HUDEP-2 (cell line): ENCODE measurements around the gene MRPS2.

Experiments used
- DNase-seq, 76 experiments: peaks; one replicate each; lab custom pipeline; 2025; ENCODE audit not compliant: unreplicated experiment in 76 of 76; lab: John Stamatoyannopoulos, UW

The MRPS2 gene

GRCh38 chr9:135551031-135551430 lies 50.5 kb downstream of the MRPS2 start:
- DNase-seq, result no peak

GRCh38 chr9:135551456-135551855 lies 51.0 kb downstream of the MRPS2 start:
- DNase-seq, result no peak

GRCh38 chr9:135552021-135552697 lies 51.7 kb downstream of the MRPS2 start:
- DNase-seq, result no peak

- DNase-seq, result peak in 10 of 76 experiments; percentile 5 to 29 (median 11)
Observed at GRCh38 chr9:135552698-135553171, 52.3 kb downstream of the MRPS2 start.
